ENCODE results near the gene AUTS2. TPM values are rescaled to one million over a fixed set of nuclear protein-coding genes. Genes with fewer than 3 reads are reported as not detected.

Gene AUTS2
- total and polyA plus RNA-seq, 2 of the 8 experiments (the other 6 are each of a cell fraction or from before 2014, with no cell fraction given): 25.9 to 101 TPM

GRCh38 chr7:70356085-70356786 is 758.0 kb downstream of the AUTS2 start:
- TF ChIP-seq SP1 (IDR thresholded peaks at IDR 0.05; ENCODE audit: low read depth, low read length): no peak
- no peak for TF ChIP-seq POLR2AphosphoS5 (IDR thresholded peaks at IDR 0.05; ENCODE audit: low read depth, low read length)
- TF ChIP-seq SIN3A (conservative IDR thresholded peaks at IDR 0.05 in 1 of 2, IDR thresholded peaks at IDR 0.05 in 1 of 2; ENCODE audit: low read depth in 1 of 2, low read length in 2 of 2): no peak
- no peak for TF ChIP-seq YY1 (IDR thresholded peaks at IDR 0.05; ENCODE audit: low read depth, low read length)
- TF ChIP-seq CTCF (IDR thresholded peaks at IDR 0.05; ENCODE audit: control extremely low read depth in 1 of 3, insufficient read depth in 1 of 3, low read depth in 1 of 3, low read length in 3 of 3): no peak
- no peak for TF ChIP-seq GTF2F1 (IDR thresholded peaks at IDR 0.05; ENCODE audit: borderline replicate concordance, low read depth, low read length)
- no peak for TF ChIP-seq RFX5 (IDR thresholded peaks at IDR 0.05; ENCODE audit: borderline replicate concordance, low read depth, low read length)
- 0 out of 2 replicates have a peak, but pooled peaks have one; percentile 6 for TF ChIP-seq SIX5 (IDR thresholded peaks at IDR 0.05; ENCODE audit: low read depth, low read length)
- no peak for TF ChIP-seq POU5F1 (IDR thresholded peaks at IDR 0.05; ENCODE audit: low read depth, low read length)
- Histone ChIP-seq H3K4ac (replicated peaks; ENCODE audit: insufficient read length, low read depth, low read length) (no peak overlapping the region), H3K56ac (replicated peaks; ENCODE audit: insufficient read length, low read depth, low read length) (no peak overlapping the region), H3K36me3 (ENCODE audit: control insufficient read depth in 2 of 4, insufficient read depth in 4 of 4, low read length in 3 of 4) (no peaks in the 10 kb centered on the region), H2BK12ac (ENCODE audit: low read depth, low read length) (no peak overlapping the region), H2AK5ac (ENCODE audit: low read depth, low read length) (no peak overlapping the region), H3K18ac (ENCODE audit: extremely low read depth, low read length) (no peak overlapping the region), H2AFZ (ENCODE audit: low read length) (no peak overlapping the region), H3K23ac (ENCODE audit: insufficient read length) (no peak overlapping the region), H4K91ac (replicated peaks; ENCODE audit: insufficient read length, low read length) (no peak overlapping the region), H3K27me3 (replicated peaks in 1 of 4; ENCODE audit: control insufficient read depth in 3 of 4, extremely low read depth in 1 of 4, insufficient read depth in 3 of 4, low read length in 3 of 4) (peaks cover 0 to 2% (median 0%) of the 10 kb centered on the region in 4 experiments; a peak in 1 of 7 replicates), H2BK20ac (ENCODE audit: low read length) (no peak overlapping the region), H3K9me3 (ENCODE audit: insufficient read depth in 2 of 2, low read depth in 1 of 2, low read length in 1 of 2) (no peaks in the 10 kb centered on the region), H4K5ac (ENCODE audit: insufficient read length, low read depth, low read length) (no peak overlapping the region), H3K9ac (replicated peaks in 1 of 4; ENCODE audit: extremely low read depth in 1 of 4, low read depth in 3 of 4, low read length in 3 of 4) (no peak overlapping the region), H3K4me1 (replicated peaks in 1 of 4; ENCODE audit: control insufficient read depth in 3 of 4, insufficient read depth in 4 of 4, low read length in 3 of 4) (peaks cover 0 to 3% (median 0%) of the 10 kb centered on the region in 4 experiments; a peak in 3 of 7 replicates), H2BK5ac (ENCODE audit: low read depth, low read length) (no peak overlapping the region), H4K8ac (ENCODE audit: extremely low read depth, insufficient read depth, low read length) (no peak overlapping the region), H2BK120ac (replicated peaks; ENCODE audit: low read depth, low read length) (no peak overlapping the region), H3K4me2 (ENCODE audit: insufficient read depth in 1 of 2, low read depth in 2 of 2, low read length in 2 of 2) (no peak overlapping the region), H4K20me1 (replicated peaks in 1 of 2; ENCODE audit: control insufficient read depth in 1 of 2, insufficient read depth in 2 of 2, low read length in 2 of 2) (no peaks in the 10 kb centered on the region), H3K79me1 (ENCODE audit: low read depth, low read length) (no peaks in the 10 kb centered on the region), H3K79me2 (ENCODE audit: control insufficient read depth in 1 of 2, insufficient read depth in 2 of 2, low read length in 2 of 2) (no peaks in the 10 kb centered on the region), H3K4me3 (ENCODE audit: extremely low read depth in 1 of 4, insufficient read depth in 2 of 4, low read depth in 3 of 4, low read length in 4 of 4) (no peak overlapping the region), H3K23me2 (ENCODE audit: low read depth, low read length) (peaks cover 3% of the 10 kb centered on the region; the same call in 1 of the 2 replicates), H2BK15ac (ENCODE audit: low read length) (no peak overlapping the region), H3K27ac (ENCODE audit: low read depth, low read length) (no peak overlapping the region), H3K14ac (ENCODE audit: insufficient read length) (no peak overlapping the region)
- ChIA-PET CTCF (ENCODE audit: partially characterized antibody) (no interaction called here), POLR2A (ENCODE audit: partially characterized antibody) (no interaction called here)
- DNase-seq (ENCODE audit: low read depth in 1 of 2, low spot score in 2 of 2) (no peak), FAIRE-seq (no peak)
- 94% methylated on average over 1 of the region's 1 CpG; no CpG with 5 or more reads in 1 of the 2 experiments for WGBS, 2 experiments (ENCODE audit: extremely low coverage in 1 of 2, insufficient coverage in 1 of 2, insufficient read length in 1 of 2, insufficient replicate concordance in 2 of 2, low coverage in 1 of 2, low lambda C conversion rate in 2 of 2, missing lambda C conversion rate in 1 of 2)
